HEK293 (cell line): ENCODE measurements around the gene TFPT.

Source experiments
- GFI1B ChIP-seq: fragments of 450-650 bp; formaldehyde crosslinking; IDR thresholded peaks from 2 replicates; pipeline ENCODE4 v1.5.1; 2016; ENCODE audit warnings: missing biosample characterization, missing genetic modification characterization
- GLI2 ChIP-seq: fragments of 450-650 bp; formaldehyde crosslinking; IDR thresholded peaks from 2 replicates; pipeline ENCODE4; 2017; ENCODE audit warnings: missing biosample characterization, missing genetic modification characterization, low read depth, borderline replicate concordance
- HOXC10 ChIP-seq: sonication (generic); formaldehyde crosslinking; IDR thresholded peaks from 2 replicates; pipeline ENCODE4 v1.8.1; 2023; ENCODE audit warnings: mild to moderate bottlenecking, missing genetic modification reagents
- KLF16 ChIP-seq: fragments of 450-650 bp; formaldehyde crosslinking; IDR thresholded peaks from 2 replicates; pipeline ENCODE4 v1.5.1; 2017; ENCODE audit warnings: missing biosample characterization, missing genetic modification characterization
- SCRT2 ChIP-seq: fragments of 450-650 bp; formaldehyde crosslinking; IDR thresholded peaks from 2 replicates; pipeline ENCODE4 v1.5.1; 2016; ENCODE audit warnings: missing biosample characterization, missing genetic modification characterization
- ZFP69B ChIP-seq: fragments of 450-650 bp; formaldehyde crosslinking; IDR thresholded peaks from 2 replicates; pipeline ENCODE4 v1.5.1; 2016; ENCODE audit warnings: missing biosample characterization, missing genetic modification characterization
- ZNF140 ChIP-seq: fragments of 450-650 bp; formaldehyde crosslinking; IDR thresholded peaks from 2 replicates; pipeline ENCODE4 v1.5.1; 2016; ENCODE audit warnings: missing biosample characterization, missing genetic modification characterization
- ZNF248 ChIP-seq: fragments of 450-650 bp; formaldehyde crosslinking; IDR thresholded peaks from 2 replicates; pipeline ENCODE4 v1.5.1; 2017; ENCODE audit warnings: missing biosample characterization, missing genetic modification characterization
- ZNF280C ChIP-seq: fragments of 450-650 bp; formaldehyde crosslinking; IDR thresholded peaks from 2 replicates; pipeline ENCODE4 v1.5.1; 2016; ENCODE audit warnings: missing biosample characterization, missing genetic modification characterization
- ZNF292 ChIP-seq: fragments of 450-650 bp; formaldehyde crosslinking; IDR thresholded peaks from 2 replicates; pipeline ENCODE4 v1.5.1; 2016; ENCODE audit warnings: low read depth, missing biosample characterization, missing genetic modification characterization, borderline replicate concordance
- ZNF335 ChIP-seq: fragments of 450-650 bp; formaldehyde crosslinking; conservative IDR thresholded peaks from 2 replicates; pipeline ENCODE4 v1.5.1; 2016; ENCODE audit warnings: missing biosample characterization, missing genetic modification characterization
- ZNF449 ChIP-seq: fragments of 450-650 bp; formaldehyde crosslinking; IDR thresholded peaks from 2 replicates; pipeline ENCODE4 v1.5.1; 2017; ENCODE audit warnings: missing biosample characterization, mild to moderate bottlenecking, missing genetic modification characterization, moderate library complexity
- ZNF580 ChIP-seq: fragments of 450-650 bp; formaldehyde crosslinking; IDR thresholded peaks from 2 replicates; pipeline ENCODE4 v1.5.1; 2016; ENCODE audit warnings: missing biosample characterization, missing genetic modification characterization
- ZNF621 ChIP-seq: fragments of 450-650 bp; formaldehyde crosslinking; IDR thresholded peaks from 2 replicates; pipeline ENCODE4 v1.5.1; 2017; ENCODE audit warnings: missing biosample characterization, missing genetic modification characterization
- ZNF785 ChIP-seq: fragments of 450-650 bp; formaldehyde crosslinking; IDR thresholded peaks from 2 replicates; pipeline ENCODE4 v1.5.1; 2016; ENCODE audit warnings: missing biosample characterization, missing genetic modification characterization
- ZSCAN5A ChIP-seq: fragments of 450-650 bp; formaldehyde crosslinking; IDR thresholded peaks from 2 replicates; pipeline ENCODE4 v1.5.1; 2016; ENCODE audit warnings: missing biosample characterization, missing genetic modification characterization
- TF ChIP-seq, protein P1 (sequence below): fragments of 450-650 bp; formaldehyde crosslinking; IDR thresholded peaks from 2 replicates; pipeline ENCODE4 v1.5.1; 2016; ENCODE audit warnings: missing biosample characterization, missing genetic modification characterization
- TF ChIP-seq, protein P2 (sequence below): fragments of 450-650 bp; formaldehyde crosslinking; optimal IDR thresholded peaks from 2 replicates; pipeline ENCODE3; 2016; ENCODE audit warnings: missing biosample characterization, mild to moderate bottlenecking, missing genetic modification characterization
- TF ChIP-seq, protein P3 (sequence below): fragments of 450-650 bp; formaldehyde crosslinking; IDR thresholded peaks from 2 replicates; pipeline ENCODE4 v1.5.1; 2016; ENCODE audit warnings: missing biosample characterization, missing genetic modification characterization
- TF ChIP-seq, protein P4 (sequence below): IDR thresholded peaks from 2 replicates; pipeline ENCODE4 v1.6.1; 2011; ENCODE audit warnings: mild to moderate bottlenecking, low read depth, low read length, borderline replicate concordance
- TF ChIP-seq, protein P5 (sequence below): fragments of 450-650 bp; formaldehyde crosslinking; IDR thresholded peaks from 2 replicates; pipeline ENCODE4 v1.5.1; 2016; ENCODE audit warnings: missing biosample characterization, missing genetic modification characterization, low read depth

Gene TFPT

DNA sequence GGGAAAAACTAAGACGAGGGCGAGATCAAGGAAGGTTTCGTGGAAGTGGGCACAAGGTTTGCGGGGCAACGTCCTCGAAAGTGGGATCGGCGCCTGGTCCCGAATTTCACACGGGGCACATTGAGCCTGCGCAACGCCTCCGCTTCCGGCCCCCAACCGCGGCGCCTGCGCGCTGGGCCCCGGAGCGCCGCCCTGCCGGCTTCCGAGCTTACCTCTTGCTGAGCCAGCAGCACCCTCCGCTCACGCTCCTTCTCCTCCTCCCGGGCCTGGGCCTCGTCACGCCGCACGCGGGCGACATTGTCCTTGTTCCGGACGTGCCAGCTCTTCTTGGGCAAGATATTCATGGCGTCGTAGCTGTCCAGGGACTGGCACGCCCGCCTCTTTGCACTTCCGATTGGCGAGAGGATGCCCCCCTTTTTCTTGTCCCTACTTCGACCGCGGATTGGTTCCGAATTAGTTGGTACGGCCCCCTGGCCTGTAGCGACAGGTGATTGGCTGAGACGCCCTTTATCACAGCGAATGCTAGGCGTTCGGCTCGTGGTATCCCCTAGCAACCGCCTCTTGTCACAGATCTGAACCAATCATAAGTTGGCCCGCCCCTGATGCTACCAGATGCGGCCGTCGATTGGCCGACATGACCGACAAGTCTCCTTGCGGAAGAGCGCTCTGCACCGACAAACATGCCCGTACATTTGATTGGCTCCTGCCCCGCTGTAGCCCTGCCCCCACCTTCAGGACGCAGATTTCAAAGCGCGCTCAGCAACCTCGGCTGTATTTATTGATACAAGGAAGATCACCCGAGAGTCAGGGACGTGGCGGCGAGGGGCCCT, 44.1 kb upstream of the TFPT start, which contains the start of gene LENG1 (continued):
- TF ChIP-seq, protein P1, sequence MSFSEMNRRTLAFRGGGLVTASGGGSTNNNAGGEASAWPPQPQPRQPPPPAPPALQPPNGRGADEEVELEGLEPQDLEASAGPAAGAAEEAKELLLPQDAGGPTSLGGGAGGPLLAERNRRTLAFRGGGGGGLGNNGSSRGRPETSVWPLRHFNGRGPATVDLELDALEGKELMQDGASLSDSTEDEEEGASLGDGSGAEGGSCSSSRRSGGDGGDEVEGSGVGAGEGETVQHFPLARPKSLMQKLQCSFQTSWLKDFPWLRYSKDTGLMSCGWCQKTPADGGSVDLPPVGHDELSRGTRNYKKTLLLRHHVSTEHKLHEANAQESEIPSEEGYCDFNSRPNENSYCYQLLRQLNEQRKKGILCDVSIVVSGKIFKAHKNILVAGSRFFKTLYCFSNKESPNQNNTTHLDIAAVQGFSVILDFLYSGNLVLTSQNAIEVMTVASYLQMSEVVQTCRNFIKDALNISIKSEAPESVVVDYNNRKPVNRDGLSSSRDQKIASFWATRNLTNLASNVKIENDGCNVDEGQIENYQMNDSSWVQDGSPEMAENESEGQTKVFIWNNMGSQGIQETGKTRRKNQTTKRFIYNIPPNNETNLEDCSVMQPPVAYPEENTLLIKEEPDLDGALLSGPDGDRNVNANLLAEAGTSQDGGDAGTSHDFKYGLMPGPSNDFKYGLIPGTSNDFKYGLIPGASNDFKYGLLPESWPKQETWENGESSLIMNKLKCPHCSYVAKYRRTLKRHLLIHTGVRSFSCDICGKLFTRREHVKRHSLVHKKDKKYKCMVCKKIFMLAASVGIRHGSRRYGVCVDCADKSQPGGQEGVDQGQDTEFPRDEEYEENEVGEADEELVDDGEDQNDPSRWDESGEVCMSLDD (tag by site-specific recombination), result peak; percentile 65; the same call in 1 of the 2 replicates
- TF ChIP-seq ZNF280C (tag by site-specific recombination) (no peak), GFI1B (0 out of 2 replicates have a peak, but pooled peaks have one; percentile 23), ZNF449 (tag by site-specific recombination) (no peak), ZNF621 (tag by site-specific recombination) (no peak), ZNF335 (tag by site-specific recombination) (peak; percentile 47), ZNF580 (tag by site-specific recombination) (no peak), ZSCAN5A (no peak), ZNF292 (tag by site-specific recombination) (no peak), ZNF140 (tag by site-specific recombination) (no peak), HOXC10 (CRISPR knock-in tag) (0 out of 2 replicates have a peak, but pooled peaks have one; percentile 13), ZNF785 (tag by site-specific recombination) (no peak), KLF16 (tag by site-specific recombination) (no peak), ZNF248 (tag by site-specific recombination) (no peak), SCRT2 (no peak), GLI2 (no peak), ZFP69B (tag by site-specific recombination) (no peak)
- TF ChIP-seq, protein P2, sequence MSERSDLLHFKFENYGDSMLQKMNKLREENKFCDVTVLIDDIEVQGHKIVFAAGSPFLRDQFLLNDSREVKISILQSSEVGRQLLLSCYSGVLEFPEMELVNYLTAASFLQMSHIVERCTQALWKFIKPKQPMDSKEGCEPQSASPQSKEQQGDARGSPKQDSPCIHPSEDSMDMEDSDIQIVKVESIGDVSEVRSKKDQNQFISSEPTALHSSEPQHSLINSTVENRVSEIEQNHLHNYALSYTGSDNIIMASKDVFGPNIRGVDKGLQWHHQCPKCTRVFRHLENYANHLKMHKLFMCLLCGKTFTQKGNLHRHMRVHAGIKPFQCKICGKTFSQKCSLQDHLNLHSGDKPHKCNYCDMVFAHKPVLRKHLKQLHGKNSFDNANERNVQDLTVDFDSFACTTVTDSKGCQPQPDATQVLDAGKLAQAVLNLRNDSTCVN (tag by site-specific recombination), result peak; percentile 25
- TF ChIP-seq, protein P3, sequence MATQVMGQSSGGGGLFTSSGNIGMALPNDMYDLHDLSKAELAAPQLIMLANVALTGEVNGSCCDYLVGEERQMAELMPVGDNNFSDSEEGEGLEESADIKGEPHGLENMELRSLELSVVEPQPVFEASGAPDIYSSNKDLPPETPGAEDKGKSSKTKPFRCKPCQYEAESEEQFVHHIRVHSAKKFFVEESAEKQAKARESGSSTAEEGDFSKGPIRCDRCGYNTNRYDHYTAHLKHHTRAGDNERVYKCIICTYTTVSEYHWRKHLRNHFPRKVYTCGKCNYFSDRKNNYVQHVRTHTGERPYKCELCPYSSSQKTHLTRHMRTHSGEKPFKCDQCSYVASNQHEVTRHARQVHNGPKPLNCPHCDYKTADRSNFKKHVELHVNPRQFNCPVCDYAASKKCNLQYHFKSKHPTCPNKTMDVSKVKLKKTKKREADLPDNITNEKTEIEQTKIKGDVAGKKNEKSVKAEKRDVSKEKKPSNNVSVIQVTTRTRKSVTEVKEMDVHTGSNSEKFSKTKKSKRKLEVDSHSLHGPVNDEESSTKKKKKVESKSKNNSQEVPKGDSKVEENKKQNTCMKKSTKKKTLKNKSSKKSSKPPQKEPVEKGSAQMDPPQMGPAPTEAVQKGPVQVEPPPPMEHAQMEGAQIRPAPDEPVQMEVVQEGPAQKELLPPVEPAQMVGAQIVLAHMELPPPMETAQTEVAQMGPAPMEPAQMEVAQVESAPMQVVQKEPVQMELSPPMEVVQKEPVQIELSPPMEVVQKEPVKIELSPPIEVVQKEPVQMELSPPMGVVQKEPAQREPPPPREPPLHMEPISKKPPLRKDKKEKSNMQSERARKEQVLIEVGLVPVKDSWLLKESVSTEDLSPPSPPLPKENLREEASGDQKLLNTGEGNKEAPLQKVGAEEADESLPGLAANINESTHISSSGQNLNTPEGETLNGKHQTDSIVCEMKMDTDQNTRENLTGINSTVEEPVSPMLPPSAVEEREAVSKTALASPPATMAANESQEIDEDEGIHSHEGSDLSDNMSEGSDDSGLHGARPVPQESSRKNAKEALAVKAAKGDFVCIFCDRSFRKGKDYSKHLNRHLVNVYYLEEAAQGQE (tag by site-specific recombination), result no peak
- TF ChIP-seq, protein P4, sequence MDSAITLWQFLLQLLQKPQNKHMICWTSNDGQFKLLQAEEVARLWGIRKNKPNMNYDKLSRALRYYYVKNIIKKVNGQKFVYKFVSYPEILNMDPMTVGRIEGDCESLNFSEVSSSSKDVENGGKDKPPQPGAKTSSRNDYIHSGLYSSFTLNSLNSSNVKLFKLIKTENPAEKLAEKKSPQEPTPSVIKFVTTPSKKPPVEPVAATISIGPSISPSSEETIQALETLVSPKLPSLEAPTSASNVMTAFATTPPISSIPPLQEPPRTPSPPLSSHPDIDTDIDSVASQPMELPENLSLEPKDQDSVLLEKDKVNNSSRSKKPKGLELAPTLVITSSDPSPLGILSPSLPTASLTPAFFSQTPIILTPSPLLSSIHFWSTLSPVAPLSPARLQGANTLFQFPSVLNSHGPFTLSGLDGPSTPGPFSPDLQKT, result peak; percentile 56; the same call in 1 of the 2 replicates
- TF ChIP-seq, protein P5, sequence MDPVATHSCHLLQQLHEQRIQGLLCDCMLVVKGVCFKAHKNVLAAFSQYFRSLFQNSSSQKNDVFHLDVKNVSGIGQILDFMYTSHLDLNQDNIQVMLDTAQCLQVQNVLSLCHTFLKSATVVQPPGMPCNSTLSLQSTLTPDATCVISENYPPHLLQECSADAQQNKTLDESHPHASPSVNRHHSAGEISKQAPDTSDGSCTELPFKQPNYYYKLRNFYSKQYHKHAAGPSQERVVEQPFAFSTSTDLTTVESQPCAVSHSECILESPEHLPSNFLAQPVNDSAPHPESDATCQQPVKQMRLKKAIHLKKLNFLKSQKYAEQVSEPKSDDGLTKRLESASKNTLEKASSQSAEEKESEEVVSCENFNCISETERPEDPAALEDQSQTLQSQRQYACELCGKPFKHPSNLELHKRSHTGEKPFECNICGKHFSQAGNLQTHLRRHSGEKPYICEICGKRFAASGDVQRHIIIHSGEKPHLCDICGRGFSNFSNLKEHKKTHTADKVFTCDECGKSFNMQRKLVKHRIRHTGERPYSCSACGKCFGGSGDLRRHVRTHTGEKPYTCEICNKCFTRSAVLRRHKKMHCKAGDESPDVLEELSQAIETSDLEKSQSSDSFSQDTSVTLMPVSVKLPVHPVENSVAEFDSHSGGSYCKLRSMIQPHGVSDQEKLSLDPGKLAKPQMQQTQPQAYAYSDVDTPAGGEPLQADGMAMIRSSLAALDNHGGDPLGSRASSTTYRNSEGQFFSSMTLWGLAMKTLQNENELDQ (tag by site-specific recombination), result no peak
